Measurements from ENCODE around the gene DDX49. TPM values are rescaled to one million over a fixed set of nuclear protein-coding genes. Genes with fewer than 3 reads are reported as not detected.

DDX49 gene
- total RNA-seq, 4 donors from 2014 or later, result 31.8 to 61.2 (median 35.5) TPM

GRCh38 chr19:18943465-18943864 lies 23.9 kb downstream of the DDX49 start:
- WGBS, 2 donors, result 46 to 59% methylated on average over 3 to 4 of the region's 4 CpGs
- TF ChIP-seq CTCF (IDR thresholded peaks at IDR 0.05) (no peak), EP300 (IDR thresholded peaks at IDR 0.05) (no peak), POLR2A (IDR thresholded peaks at IDR 0.05) (no peak)
- no peaks in the 10 kb centered on the region for H3K27me3 ChIP-seq
- no peak for DNase-seq (ENCODE audit: low spot score in 2 of 2)
- H3K9me3 ChIP-seq, result no peaks in the 10 kb centered on the region
- peaks cover 0 to 10% (median 0%) of the 10 kb centered on the region in 3 donors for H3K36me3 ChIP-seq
- no peak overlapping the region for H3K4me3 ChIP-seq
- H3K27ac ChIP-seq, result no peak overlapping the region
- peaks cover 0 to 21% (median 2%) of the 10 kb centered on the region in 4 donors for H3K4me1 ChIP-seq

- Histone ChIP-seq H3K27me3 (no peaks in the 10 kb centered on the region), H3K9me3 (no peaks in the 10 kb centered on the region), H3K36me3 (peaks cover 0 to 3% (median 0%) of the 10 kb centered on the region in 3 donors), H3K4me3 (no peak overlapping the region), H3K27ac (no peak overlapping the region), H3K4me1 (peaks cover 0 to 8% (median 0%) of the 10 kb centered on the region in 4 donors)
- 89 to 90% methylated on average over 9 of the region's 9 CpGs for WGBS, 2 donors
- no peak for TF ChIP-seq EP300 (IDR thresholded peaks at IDR 0.05)
- TF ChIP-seq CTCF (IDR thresholded peaks at IDR 0.05), result no peak
- no peak for TF ChIP-seq POLR2A (IDR thresholded peaks at IDR 0.05)
- no peak for DNase-seq (ENCODE audit: low spot score in 2 of 2)
Observed at GRCh38 chr19:18945297-18945696, 25.8 kb downstream of the DDX49 start.

- Histone ChIP-seq H3K4me3 (no peak overlapping the region), H3K27ac (no peak overlapping the region), H3K9me3 (no peaks in the 10 kb centered on the region), H3K27me3 (no peaks in the 10 kb centered on the region), H3K36me3 (peaks cover 0 to 3% (median 0%) of the 10 kb centered on the region in 3 donors), H3K4me1 (peaks cover 0 to 6% (median 0%) of the 10 kb centered on the region in 4 donors)
- TF ChIP-seq POLR2A (IDR thresholded peaks at IDR 0.05) (no peak), CTCF (IDR thresholded peaks at IDR 0.05) (no peak), EP300 (IDR thresholded peaks at IDR 0.05) (no peak)
- DNase-seq (ENCODE audit: low spot score in 2 of 2), result no peak
Observed at GRCh38 chr19:18946335-18946734, 26.8 kb downstream of the DDX49 start.

GRCh38 chr19:18946918-18947317 lies 27.4 kb downstream of the DDX49 start:
- TF ChIP-seq EP300 (IDR thresholded peaks at IDR 0.05) (no peak), CTCF (IDR thresholded peaks at IDR 0.05) (no peak), POLR2A (IDR thresholded peaks at IDR 0.05) (no peak)
- 81 to 84% methylated on average over 12 to 14 of the region's 14 CpGs for WGBS, 2 donors
- Histone ChIP-seq H3K36me3 (peaks cover 0 to 3% (median 0%) of the 10 kb centered on the region in 3 donors), H3K9me3 (no peaks in the 10 kb centered on the region), H3K27me3 (no peaks in the 10 kb centered on the region), H3K4me3 (no peak overlapping the region), H3K27ac (no peak overlapping the region), H3K4me1 (no peaks in the 10 kb centered on the region)
- DNase-seq (ENCODE audit: low spot score in 2 of 2), result no peak

GRCh38 chr19:18948075-18948975 lies 28.8 kb downstream of the DDX49 start:
- Histone ChIP-seq H3K4me1 (no peaks in the 10 kb centered on the region), H3K4me3 (no peak overlapping the region), H3K9me3 (no peaks in the 10 kb centered on the region), H3K36me3 (peaks cover 0 to 3% (median 0%) of the 10 kb centered on the region in 3 donors), H3K27me3 (no peaks in the 10 kb centered on the region), H3K27ac (no peak overlapping the region)
- WGBS, 2 donors, result 79 to 95% methylated on average over 13 to 14 of the region's 15 CpGs
- TF ChIP-seq EP300 (IDR thresholded peaks at IDR 0.05) (no peak), POLR2A (IDR thresholded peaks at IDR 0.05) (no peak), CTCF (IDR thresholded peaks at IDR 0.05) (no peak)
- no peak for DNase-seq (ENCODE audit: low spot score in 2 of 2)
